ENCODE measurements around the gene TRAIP.

Gene TRAIP

GRCh38 chr3:49873623-49874022 is 17.3 kb upstream of the TRAIP start:
- Histone ChIP-seq H3K27ac (no peak overlapping the region), H3K4me3 (no peak overlapping the region)
- no peak for DNase-seq (ENCODE audit: low spot score)
- TF ChIP-seq CTCF (IDR thresholded peaks at IDR 0.05), result no peak

- no peak for TF ChIP-seq CTCF (IDR thresholded peaks at IDR 0.05)
- DNase-seq (ENCODE audit: low spot score), result no peak
- H3K27ac ChIP-seq, result no peak overlapping the region
- H3K4me3 ChIP-seq, result no peak overlapping the region
These were observed 16.5 kb upstream of the TRAIP start for GRCh38 chr3:49872801-49873281.

- DNase-seq (ENCODE audit: low spot score), result no peak
- Histone ChIP-seq H3K27ac (no peak overlapping the region), H3K4me3 (no peak overlapping the region)
- no peak for TF ChIP-seq CTCF (IDR thresholded peaks at IDR 0.05)
These were observed 15.3 kb upstream of the TRAIP start for GRCh38 chr3:49871531-49872153.

- Histone ChIP-seq H3K4me3 (peak within 1 kb of the TSS; percentile 58), H3K27ac (no peak within 1 kb of the TSS)
- no peak for TF ChIP-seq CTCF (IDR thresholded peaks at IDR 0.05)
- DNase-seq (ENCODE audit: low spot score), result no peak
These were observed 13.3 kb upstream of the TRAIP start, which contains the start of gene CAMKV for GRCh38 chr3:49869525-49870126. TSS of gene CAMKV (minus strand) at chr3:49869906. CDS start at chr3:49862388, 7,518 bp downstream.

- no peak for DNase-seq (ENCODE audit: low spot score)
- Histone ChIP-seq H3K27ac (no peak overlapping the region), H3K4me3 (peak overlapping the region; percentile 58)
- TF ChIP-seq CTCF (IDR thresholded peaks at IDR 0.05), result no peak
These were observed 12.6 kb upstream of the TRAIP start for GRCh38 chr3:49868862-49869466.

GRCh38 chr3:49867871-49868321 is 11.5 kb upstream of the TRAIP start:
- H3K4me3 ChIP-seq, result no peak overlapping the region
- no peak for DNase-seq (ENCODE audit: low spot score)
- no peak for TF ChIP-seq CTCF (IDR thresholded peaks at IDR 0.05)
- H3K27ac ChIP-seq, result no peak overlapping the region
